Measurements from ENCODE around the gene TIAM2.

DNA sequence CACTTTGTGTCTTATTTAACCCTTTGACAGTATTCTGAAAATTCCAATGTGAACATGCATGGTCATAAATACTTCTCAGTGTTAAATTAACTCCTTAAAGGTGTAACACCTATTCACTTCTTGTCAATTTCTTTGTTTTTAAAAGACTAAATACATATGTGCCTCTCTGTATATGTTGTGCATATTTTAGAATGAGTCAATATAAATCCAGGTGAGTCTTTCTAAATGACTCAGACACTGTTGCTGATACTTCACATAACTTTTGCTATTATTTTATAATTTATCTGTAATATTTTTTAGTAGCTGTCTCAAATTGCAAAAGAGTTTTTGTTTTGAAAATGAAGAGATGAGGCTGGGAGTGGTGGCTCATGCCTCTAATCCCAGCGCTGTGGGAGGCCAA is 36.0 kb downstream of the TIAM2 start:
- TF ChIP-seq, protein P1, sequence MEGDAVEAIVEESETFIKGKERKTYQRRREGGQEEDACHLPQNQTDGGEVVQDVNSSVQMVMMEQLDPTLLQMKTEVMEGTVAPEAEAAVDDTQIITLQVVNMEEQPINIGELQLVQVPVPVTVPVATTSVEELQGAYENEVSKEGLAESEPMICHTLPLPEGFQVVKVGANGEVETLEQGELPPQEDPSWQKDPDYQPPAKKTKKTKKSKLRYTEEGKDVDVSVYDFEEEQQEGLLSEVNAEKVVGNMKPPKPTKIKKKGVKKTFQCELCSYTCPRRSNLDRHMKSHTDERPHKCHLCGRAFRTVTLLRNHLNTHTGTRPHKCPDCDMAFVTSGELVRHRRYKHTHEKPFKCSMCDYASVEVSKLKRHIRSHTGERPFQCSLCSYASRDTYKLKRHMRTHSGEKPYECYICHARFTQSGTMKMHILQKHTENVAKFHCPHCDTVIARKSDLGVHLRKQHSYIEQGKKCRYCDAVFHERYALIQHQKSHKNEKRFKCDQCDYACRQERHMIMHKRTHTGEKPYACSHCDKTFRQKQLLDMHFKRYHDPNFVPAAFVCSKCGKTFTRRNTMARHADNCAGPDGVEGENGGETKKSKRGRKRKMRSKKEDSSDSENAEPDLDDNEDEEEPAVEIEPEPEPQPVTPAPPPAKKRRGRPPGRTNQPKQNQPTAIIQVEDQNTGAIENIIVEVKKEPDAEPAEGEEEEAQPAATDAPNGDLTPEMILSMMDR (IDR thresholded peaks at IDR 0.05; ENCODE audit: low read length), result no peak
- TF ChIP-seq EZH2 (optimal IDR thresholded peaks at IDR 0.05; ENCODE audit: low read depth, low read length), result no peak
- no peak for TF ChIP-seq EZH2phosphoT487 (IDR thresholded peaks at IDR 0.05; ENCODE audit: low read length)

Measured in MM.1S (cell line).